D721Med (cell line): ENCODE data around the gene GRID2.

Source experiments
- DNase-seq: peaks from one replicate; pipeline ENCODE4 v3.0.0; 2011; ENCODE audit warnings: low spot score; ENCODE audit not compliant: insufficient read length
- FAIRE-seq: peaks from 2 replicates; lab custom pipeline; 2011; peaks lifted over from hg19 to GRCh38; lab: Jason Lieb, UNC
- CTCF ChIP-seq: IDR thresholded peaks from 2 replicates; pipeline ENCODE4 v1.5.1; 2012; ENCODE audit warnings: mild to moderate bottlenecking, control low read depth; ENCODE audit not compliant: insufficient read depth; ENCODE audit errors: missing control alignments

The GRID2 gene

GRCh38 chr4:92334716-92335350, 31.1 kb downstream of the GRID2 start:
- DNase-seq (no peak), FAIRE-seq (no peak)
- TF ChIP-seq CTCF, result no peak

- no peak for DNase-seq
- no peak for FAIRE-seq
- no peak for TF ChIP-seq CTCF
Measured at GRCh38 chr4:92339676-92340075, 35.9 kb downstream of the GRID2 start.

- DNase-seq (no peak), FAIRE-seq (no peak)
- TF ChIP-seq CTCF, result no peak
Measured at GRCh38 chr4:92344216-92344615, 40.5 kb downstream of the GRID2 start.

GRCh38 chr4:92346289-92346688, 42.5 kb downstream of the GRID2 start:
- FAIRE-seq, result no peak

GRCh38 chr4:92357966-92358365, 54.2 kb downstream of the GRID2 start:
- no peak for DNase-seq
- no peak for FAIRE-seq
- no peak for TF ChIP-seq CTCF

More at GRCh38 chr4:92346289-92346688, 42.5 kb downstream of the GRID2 start:
- no peak for DNase-seq
- TF ChIP-seq CTCF, result no peak

- TF ChIP-seq CTCF, result no peak
- FAIRE-seq, result no peak
- DNase-seq, result no peak
Measured at GRCh38 chr4:92359491-92359890, 55.7 kb downstream of the GRID2 start.

GRCh38 chr4:92362028-92362427, 58.3 kb downstream of the GRID2 start:
- FAIRE-seq (no peak), DNase-seq (no peak)
- no peak for TF ChIP-seq CTCF
